Measurements from ENCODE around the gene CATSPERZ. TPM values are rescaled to one million over a fixed set of nuclear protein-coding genes. Genes with fewer than 3 reads are reported as not detected.

CATSPERZ gene
- total and polyA plus RNA-seq, 9 of the 15 experiments (the other 6 are each of a cell fraction or from before 2014, with no cell fraction given), result 0.86 to 8.5 (median 3.5) TPM

DNA sequence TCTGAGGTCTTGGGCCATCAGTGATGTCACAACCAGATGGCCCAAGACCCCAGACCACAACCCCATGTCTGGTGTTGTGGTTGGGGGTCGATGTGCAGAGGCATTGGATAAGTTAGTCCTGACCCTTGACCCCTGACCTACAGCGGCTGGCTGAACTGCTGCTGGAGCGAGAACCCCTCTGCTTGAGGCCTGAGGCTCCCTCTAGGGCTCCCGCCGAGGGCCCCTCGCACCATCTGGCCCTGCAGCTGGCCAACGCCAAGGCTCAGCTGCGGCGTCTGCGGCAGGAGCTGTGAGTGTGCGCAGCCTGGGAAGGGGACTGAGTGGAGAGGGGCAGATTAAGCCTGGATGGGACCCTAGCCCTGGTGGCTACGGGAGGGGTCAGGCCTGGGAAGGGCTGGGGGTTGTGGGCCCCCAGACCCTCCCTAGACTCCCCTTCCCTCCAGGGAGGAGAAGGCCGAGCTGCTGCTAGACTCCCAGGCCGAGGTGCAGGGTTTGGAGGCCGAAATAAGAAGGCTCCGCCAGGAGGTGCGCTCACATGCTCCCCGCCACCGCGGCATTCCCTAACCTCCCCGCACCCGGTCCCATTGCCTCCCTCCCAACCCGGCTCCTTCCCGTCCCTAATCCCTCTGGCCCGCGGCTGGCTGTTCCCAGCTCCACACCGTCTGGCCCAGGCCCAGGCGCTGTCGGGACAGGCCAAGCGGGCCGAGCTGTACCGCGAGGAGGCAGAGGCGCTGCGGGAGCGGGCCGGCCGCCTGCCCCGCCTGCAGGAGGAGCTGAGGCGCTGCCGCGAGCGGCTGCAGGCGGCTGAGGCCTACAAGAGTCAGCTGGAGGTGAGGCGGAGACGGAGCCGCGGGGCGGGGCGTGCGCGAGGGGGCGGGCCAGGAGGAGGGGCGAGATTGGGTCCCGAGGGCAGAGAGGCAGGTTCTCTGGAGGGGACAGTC lies 42.0 kb downstream of the CATSPERZ start (continued):
- TF ChIP-seq NR2C2 (CRISPR knock-in tag; IDR thresholded peaks at IDR 0.05) (peak; percentile 88; the same call in 1 of the 2 replicates), NR2C2 (tag; IDR thresholded peaks at IDR 0.05) (peak; percentile 82), KDM2B (CRISPR knock-in tag; IDR thresholded peaks at IDR 0.05) (peak; percentile 15; the same call in 1 of the 2 replicates), NCOA4 (IDR thresholded peaks at IDR 0.05; ENCODE audit: partially characterized antibody) (no peak), JUN (IDR thresholded peaks at IDR 0.05; ENCODE audit: borderline replicate concordance, low read depth, low read length) (0 out of 2 replicates have a peak, but pooled peaks have one; percentile 30), JUN (CRISPR knock-in tag; IDR thresholded peaks at IDR 0.05; ENCODE audit: borderline replicate concordance) (no peak), CBFA2T3 (IDR thresholded peaks at IDR 0.05) (0 out of 2 replicates have a peak, but pooled peaks have one; percentile 23), KLF1 (tag; IDR thresholded peaks at IDR 0.05) (no peak), MAZ (CRISPR knock-in tag; conservative IDR thresholded peaks at IDR 0.05 in 1 of 2, IDR thresholded peaks at IDR 0.05 in 1 of 2) (peak; percentile 75 to 87), L3MBTL2 (IDR thresholded peaks at IDR 0.05) (peak; percentile 90), DPF2 (IDR thresholded peaks at IDR 0.05) (0 out of 2 replicates have a peak, but pooled peaks have one; percentile 32), HES1 (IDR thresholded peaks at IDR 0.05; ENCODE audit: low read depth) (no peak), MYC (IDR thresholded peaks at IDR 0.05; ENCODE audit: low read depth, low read length) (peak; percentile 69), MYC (CRISPR knock-in tag; IDR thresholded peaks at IDR 0.05; ENCODE audit: borderline replicate concordance, low read depth) (no peak), ZBED1 (IDR thresholded peaks at IDR 0.05) (0 out of 2 replicates have a peak, but pooled peaks have one; percentile 48), TFAM (CRISPR knock-in tag; conservative IDR thresholded peaks at IDR 0.05) (no peak), ZFPM2 (CRISPR knock-in tag; IDR thresholded peaks at IDR 0.05) (peak; percentile 65; the same call in 1 of the 2 replicates), STAT5B (CRISPR knock-in tag; IDR thresholded peaks at IDR 0.05) (no peak), NFIC (IDR thresholded peaks at IDR 0.05) (peak; percentile 73), THAP12 (CRISPR knock-in tag; IDR thresholded peaks at IDR 0.05) (peak; percentile 87), RAD21 (CRISPR knock-in tag; conservative IDR thresholded peaks at IDR 0.05 in 1 of 2, IDR thresholded peaks at IDR 0.05 in 1 of 2) (peak; percentile 42 to 67)
- TF ChIP-seq, protein P1, sequence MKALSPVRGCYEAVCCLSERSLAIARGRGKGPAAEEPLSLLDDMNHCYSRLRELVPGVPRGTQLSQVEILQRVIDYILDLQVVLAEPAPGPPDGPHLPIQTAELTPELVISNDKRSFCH (CRISPR knock-in tag; IDR thresholded peaks at IDR 0.05), result no peak
- TF ChIP-seq, protein P1 (tag; IDR thresholded peaks at IDR 0.05), result peak; percentile 60; the same call in 1 of the 2 replicates
- TF ChIP-seq, protein P2, sequence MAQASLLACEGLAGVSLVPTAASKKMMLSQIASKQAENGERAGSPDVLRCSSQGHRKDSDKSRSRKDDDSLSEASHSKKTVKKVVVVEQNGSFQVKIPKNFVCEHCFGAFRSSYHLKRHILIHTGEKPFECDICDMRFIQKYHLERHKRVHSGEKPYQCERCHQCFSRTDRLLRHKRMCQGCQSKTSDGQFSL (CRISPR knock-in tag; IDR thresholded peaks at IDR 0.05), result no peak
- TF ChIP-seq, protein P2 (tag; IDR thresholded peaks at IDR 0.05), result no peak
